HCT116 (cell line): ENCODE data around the gene RABL6. TPM values are rescaled to one million over a fixed set of nuclear protein-coding genes. Genes with fewer than 3 reads are reported as not detected.

Source experiments
- ATAC-seq: fragments of 200-7000 bp; cut with Tn5 transposase; 2 replicates; pipeline ENCODE4 v1.9.1; 2020; ENCODE audit warnings: mild to moderate bottlenecking, moderate library complexity
- BruUV-seq: library from RNA; stranded (reverse); fragments of 400-500 nt; replicated peaks from 2 replicates; lab custom pipeline; 2021; lab: Mats Ljungman, UMichigan
- CTCF ChIA-PET: fragments of 300-600 bp; sonication (Branson Sonifier 250); formaldehyde crosslinking; loops from one replicate; lab custom pipeline; 2021; ENCODE audit warnings: antibody characterized with exemption; lab: Charles Lee
- POLR2A ChIA-PET: fragments of 300-600, 350-600 bp; sonication (Branson Sonifier 250); formaldehyde crosslinking; loops from one replicate; lab custom pipeline; 2021; ENCODE audit warnings: antibody characterized with exemption; lab: Charles Lee
- RAD21 ChIA-PET, 2 experiments: fragments of 300-600 bp; sonication (Branson Sonifier 250); formaldehyde crosslinking; loops; one replicate each; lab custom pipeline; 2023; ENCODE audit warnings: low total read pairs in 2 of 2; ENCODE audit not compliant: uncharacterized antibody in 2 of 2, unreplicated experiment in 2 of 2, low non-redundant PET in 1 of 2; lab: Charles Lee
- DNase-seq: peaks from one replicate; pipeline ENCODE4 v3.0.0-alpha.2; 2010; ENCODE audit warnings: low read depth, low spot score
- H2AFZ ChIP-seq: fragments of 200-600 bp; shearing (Covaris generic), sonication (generic); 2 replicates; pipeline ENCODE4 v1.6.1; 2017; ENCODE audit warnings: low read depth, mixed run types, mixed read lengths, antibody characterized with exemption, low read length; ENCODE audit not compliant: poor library complexity, severe bottlenecking
- H3K27ac ChIP-seq: 2 replicates; pipeline ENCODE4 v1.5.1; 2012; ENCODE audit warnings: low read depth, low read length
- H3K27me3 ChIP-seq: fragments of 200-600 bp; sonication (generic); 2 replicates; pipeline ENCODE4 v1.6.1; 2016; ENCODE audit warnings: mixed run types, low read length, mixed read lengths; ENCODE audit not compliant: insufficient read depth
- H3K36me3 ChIP-seq, 2 experiments: fragments of 200-500 bp in 1 of 2; fragments of 200-600 bp in 1 of 2; sonication (Bioruptor generic) in 1 of 2; sonication (generic) in 1 of 2; 2 replicates each; pipeline versions ENCODE4 v1.5.1 to v1.6.1; 2014 to 2016; ENCODE audit warnings: low read length in 2 of 2, inconsistent platforms in 1 of 2, mixed read lengths in 1 of 2, mixed run types in 1 of 2; ENCODE audit not compliant: insufficient read depth in 2 of 2, control insufficient read depth in 1 of 2
- H3K4me1 ChIP-seq, 2 experiments: fragments of 200-600 bp in 1 of 2; sonication (generic) in 1 of 2; 2 replicates each; pipeline versions ENCODE4 v1.5.1 to v1.6.1; 2012 to 2017; ENCODE audit warnings: low read length in 2 of 2, inconsistent platforms in 1 of 2, mild to moderate bottlenecking in 1 of 2, mixed read lengths in 1 of 2, mixed run types in 1 of 2, moderate library complexity in 1 of 2; ENCODE audit not compliant: insufficient read depth in 2 of 2, control insufficient read depth in 1 of 2
- H3K4me2 ChIP-seq: fragments of 200-600 bp; sonication (generic); 2 replicates; pipeline ENCODE4 v1.6.1; 2017; ENCODE audit warnings: mixed run types, low read length, mixed read lengths
- H3K4me3 ChIP-seq, 2 experiments: fragments of 200-600 bp in 1 of 2; sonication (generic) in 1 of 2; replicated peaks in 1 of 2; 2 replicates each; pipeline ENCODE4 v1.5.1; 2011 to 2016; ENCODE audit warnings: low read length in 2 of 2, control low read depth in 1 of 2, low read depth in 1 of 2, mild to moderate bottlenecking in 1 of 2, mixed read lengths in 1 of 2, mixed run types in 1 of 2
- H3K79me2 ChIP-seq: fragments of 200-600 bp; sonication (generic); 2 replicates; pipeline ENCODE4 v1.6.1; 2017; ENCODE audit warnings: mild to moderate bottlenecking, mixed run types, low read length, moderate library complexity, mixed read lengths; ENCODE audit not compliant: insufficient read depth
- H3K9ac ChIP-seq: fragments of 200-600 bp; sonication (generic); 2 replicates; pipeline ENCODE4 v1.6.1; 2016; ENCODE audit warnings: low read length, mixed read lengths
- H3K9me2 ChIP-seq: fragments of 200-600 bp; sonication (generic), shearing (Covaris generic); 2 replicates; pipeline ENCODE4 v1.6.1; 2017; ENCODE audit warnings: mixed run types, mild to moderate bottlenecking, moderate library complexity; ENCODE audit not compliant: insufficient read depth
- H3K9me3 ChIP-seq, 2 experiments: fragments of 200-500 bp in 1 of 2; fragments of 200-600 bp in 1 of 2; sonication (Bioruptor generic) in 1 of 2; sonication (generic) in 1 of 2; 2 replicates each; pipeline ENCODE4 v1.6.1; 2014 to 2017; ENCODE audit warnings: low read length in 2 of 2, mixed read lengths in 2 of 2, inconsistent platforms in 1 of 2, low read depth in 1 of 2, mild to moderate bottlenecking in 1 of 2, mixed run types in 1 of 2, moderate library complexity in 1 of 2; ENCODE audit not compliant: control insufficient read depth in 1 of 2, insufficient read depth in 1 of 2
- H4K20me1 ChIP-seq: fragments of 200-600 bp; sonication (generic), shearing (Covaris generic); 2 replicates; pipeline ENCODE4 v1.6.1; 2017; ENCODE audit warnings: mixed run types, mild to moderate bottlenecking, moderate library complexity; ENCODE audit not compliant: insufficient read depth
- CBX3 ChIP-seq: IDR thresholded peaks from 2 replicates; pipeline ENCODE4 v1.6.1; 2012; ENCODE audit warnings: low read depth
- EGR1 ChIP-seq: IDR thresholded peaks from 2 replicates; pipeline ENCODE4 v1.6.1; 2012; ENCODE audit warnings: low read depth
- JUND ChIP-seq: IDR thresholded peaks from 2 replicates; pipeline ENCODE4 v1.6.1; 2012
- YY1 ChIP-seq: IDR thresholded peaks from 2 replicates; pipeline ENCODE4 v1.6.1; 2011; ENCODE audit warnings: low read length, low read depth, moderate library complexity, mild to moderate bottlenecking; ENCODE audit not compliant: insufficient replicate concordance; ENCODE audit errors: extremely low read depth
- ZBTB33 ChIP-seq: IDR thresholded peaks from 2 replicates; pipeline ENCODE4 v1.6.1; 2011; ENCODE audit warnings: mild to moderate bottlenecking, low read length, moderate library complexity; ENCODE audit not compliant: insufficient replicate concordance; ENCODE audit errors: extremely low read depth
- intact Hi-C: fragments of 100-400 bp; cut with micrococcal nuclease; formaldehyde crosslinking; loops from 2 replicates; pipeline ENCODE4 v1.10.0; 2022
- total RNA-seq: library from RNA; stranded (reverse); gene quantifications from one replicate; pipeline ENCODE4 v1.2.1, GENCODE V29; 2021; ENCODE audit not compliant: unreplicated experiment
- TF ChIP-seq, protein P1 (sequence below): IDR thresholded peaks from 2 replicates; pipeline ENCODE4 v1.6.1; 2012

Gene RABL6
- total RNA-seq, 1 experiment from 2014 or later = 98.6 TPM

- CTCF ChIA-PET = no interaction called here
- TF ChIP-seq YY1 = peak; percentile 67
- peak; percentile 54; the same call in 1 of the 2 replicates for TF ChIP-seq CBX3
- no peak for TF ChIP-seq JUND
- TF ChIP-seq ZBTB33 = no peak
- TF ChIP-seq EGR1 = no peak
- TF ChIP-seq, protein P1, sequence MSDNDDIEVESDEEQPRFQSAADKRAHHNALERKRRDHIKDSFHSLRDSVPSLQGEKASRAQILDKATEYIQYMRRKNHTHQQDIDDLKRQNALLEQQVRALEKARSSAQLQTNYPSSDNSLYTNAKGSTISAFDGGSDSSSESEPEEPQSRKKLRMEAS = 0 out of 2 replicates have a peak, but pooled peaks have one; percentile 33
- TF ChIP-seq, all 23 proteins: peak for 3
- H3K4me1 ChIP-seq = peaks cover 0 to 3% of the 10 kb centered on the region in 2 experiments; a peak in 1 of 4 replicates
Observed at GRCh38 chr9:136773386-136774044, 34.2 kb upstream of the RABL6 start.

More at GRCh38 chr9:136773386-136774044, 34.2 kb upstream of the RABL6 start:
- H4K20me1 ChIP-seq = no peaks in the 10 kb centered on the region
- no peak overlapping the region for H3K9ac ChIP-seq
- no peak overlapping the region for H3K27ac ChIP-seq
- H3K9me2 ChIP-seq = no peaks in the 10 kb centered on the region
- no peaks in the 10 kb centered on the region for H3K36me3 ChIP-seq
- H3K9me3 ChIP-seq = peaks cover 6 to 16% of the 10 kb centered on the region in 2 experiments; a peak in 2 of 4 replicates
- no peak overlapping the region for H2AFZ ChIP-seq
- no peak for DNase-seq
- H3K27me3 ChIP-seq = no peaks in the 10 kb centered on the region
- ChIA-PET RAD21 (no interaction called here), POLR2A (no interaction called here)
- H3K4me3 ChIP-seq = no peak overlapping the region
- no TSS peak for BruUV-seq
- H3K79me2 ChIP-seq = no peaks in the 10 kb centered on the region
- ATAC-seq = peak; percentile 79
- H3K4me2 ChIP-seq = no peak overlapping the region
- intact Hi-C loops = no loop called here
